SK-N-SH treated with all-trans-retinoic acid at 6 μM for 48 hours (cell line): ENCODE measurements around the gene FTCD.

Experiments used
- ATAC-seq: fragments of 200-7000 bp; cut with Tn5 transposase; 3 replicates; pipeline ENCODE4 v1.9.1; 2020; ENCODE audit warnings: mild to moderate bottlenecking, moderate library complexity
- ARNTL ChIP-seq: fragments of 450-650 bp; formaldehyde crosslinking; IDR thresholded peaks from 2 replicates; pipeline ENCODE4 v1.5.0; 2020; ENCODE audit warnings: low read depth, mild to moderate bottlenecking, moderate library complexity, borderline replicate concordance
- CREB5 ChIP-seq: fragments of 250-450 bp; sonication (Bioruptor Pico); IDR thresholded peaks from 2 replicates; pipeline ENCODE4 v1.5.1; 2020; ENCODE audit warnings: low read depth, mild to moderate bottlenecking, moderate library complexity
- GLIS3 ChIP-seq: fragments of 250-450 bp; sonication (Bioruptor Pico); IDR thresholded peaks from 2 replicates; pipeline ENCODE4 v1.5.0; 2020; ENCODE audit warnings: mild to moderate bottlenecking, moderate library complexity
- OSR1 ChIP-seq: fragments of 250-450 bp; sonication (Bioruptor Pico); IDR thresholded peaks from 2 replicates; pipeline ENCODE4 v1.8.0; 2022; ENCODE audit warnings: moderate library complexity, mild to moderate bottlenecking, inconsistent platforms
- PPARA ChIP-seq: fragments of 250-450 bp; sonication (Bioruptor Pico); IDR thresholded peaks from 2 replicates; pipeline ENCODE4 v1.5.0; 2020; ENCODE audit warnings: mild to moderate bottlenecking, borderline replicate concordance
- RARB ChIP-seq: fragments of 250-450 bp; sonication (Bioruptor Pico); IDR thresholded peaks from 2 replicates; pipeline ENCODE4 v1.8.0; 2021; ENCODE audit warnings: mild to moderate bottlenecking, moderate library complexity
- SNAI2 ChIP-seq: fragments of 250-450 bp; sonication (Bioruptor Pico); IDR thresholded peaks from 2 replicates; pipeline ENCODE4 v1.5.0; 2020; ENCODE audit warnings: mild to moderate bottlenecking, moderate library complexity
- TCF4 ChIP-seq: fragments of 250-450 bp; sonication (Bioruptor Pico); IDR thresholded peaks from 2 replicates; pipeline ENCODE4 v1.8.0; 2021; ENCODE audit warnings: mild to moderate bottlenecking, moderate library complexity, borderline replicate concordance
- TOX ChIP-seq: fragments of 250-450 bp; sonication (Bioruptor Pico); IDR thresholded peaks from 2 replicates; pipeline ENCODE4 v1.8.0; 2021; ENCODE audit warnings: mild to moderate bottlenecking, moderate library complexity, borderline replicate concordance
- TSHZ2 ChIP-seq: fragments of 250-450 bp; sonication (Bioruptor Pico); IDR thresholded peaks from 2 replicates; pipeline ENCODE4 v1.5.0; 2020; ENCODE audit warnings: mild to moderate bottlenecking, moderate library complexity
- ZFP3 ChIP-seq: fragments of 250-450 bp; sonication (Bioruptor Pico); IDR thresholded peaks from 2 replicates; pipeline ENCODE4 v1.5.0; 2020; ENCODE audit warnings: mild to moderate bottlenecking, moderate library complexity
- ZFP30 ChIP-seq: fragments of 450-650 bp; formaldehyde crosslinking; IDR thresholded peaks from 2 replicates; pipeline ENCODE4 v1.5.0; 2022; ENCODE audit warnings: mild to moderate bottlenecking, moderate library complexity
- ZNF565 ChIP-seq: fragments of 450-650 bp; formaldehyde crosslinking; conservative IDR thresholded peaks from 2 replicates; pipeline ENCODE4 v1.5.0; 2020; ENCODE audit warnings: low read depth, mild to moderate bottlenecking, moderate library complexity
- TF ChIP-seq, protein P1 (sequence below): fragments of 250-450 bp; sonication (Bioruptor Pico); IDR thresholded peaks from 2 replicates; pipeline ENCODE4 v1.8.0; 2020; ENCODE audit warnings: mild to moderate bottlenecking, moderate library complexity, borderline replicate concordance
- TF ChIP-seq, protein P2 (sequence below): fragments of 250-450 bp; sonication (Bioruptor Pico); IDR thresholded peaks from 2 replicates; pipeline ENCODE4 v1.8.0; 2021; ENCODE audit warnings: low read depth, mild to moderate bottlenecking, moderate library complexity, borderline replicate concordance
- TF ChIP-seq, protein P3 (sequence below): fragments of 250-450 bp; sonication (Bioruptor Pico); IDR thresholded peaks from 2 replicates; pipeline ENCODE4 v1.5.1; 2021; ENCODE audit warnings: mild to moderate bottlenecking, moderate library complexity

The FTCD gene

GRCh38 chr21:46189213-46189958, 34.0 kb upstream of the FTCD start (continued):
- TF ChIP-seq, protein P1, sequence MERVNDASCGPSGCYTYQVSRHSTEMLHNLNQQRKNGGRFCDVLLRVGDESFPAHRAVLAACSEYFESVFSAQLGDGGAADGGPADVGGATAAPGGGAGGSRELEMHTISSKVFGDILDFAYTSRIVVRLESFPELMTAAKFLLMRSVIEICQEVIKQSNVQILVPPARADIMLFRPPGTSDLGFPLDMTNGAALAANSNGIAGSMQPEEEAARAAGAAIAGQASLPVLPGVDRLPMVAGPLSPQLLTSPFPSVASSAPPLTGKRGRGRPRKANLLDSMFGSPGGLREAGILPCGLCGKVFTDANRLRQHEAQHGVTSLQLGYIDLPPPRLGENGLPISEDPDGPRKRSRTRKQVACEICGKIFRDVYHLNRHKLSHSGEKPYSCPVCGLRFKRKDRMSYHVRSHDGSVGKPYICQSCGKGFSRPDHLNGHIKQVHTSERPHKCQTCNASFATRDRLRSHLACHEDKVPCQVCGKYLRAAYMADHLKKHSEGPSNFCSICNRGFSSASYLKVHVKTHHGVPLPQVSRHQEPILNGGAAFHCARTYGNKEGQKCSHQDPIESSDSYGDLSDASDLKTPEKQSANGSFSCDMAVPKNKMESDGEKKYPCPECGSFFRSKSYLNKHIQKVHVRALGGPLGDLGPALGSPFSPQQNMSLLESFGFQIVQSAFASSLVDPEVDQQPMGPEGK (CRISPR knock-in tag): no peak
- no peak for TF ChIP-seq GLIS3
- TF ChIP-seq PPARA (CRISPR knock-in tag): no peak
- TF ChIP-seq TOX (CRISPR knock-in tag): no peak
- no peak for TF ChIP-seq OSR1 (CRISPR knock-in tag)
- TF ChIP-seq ZNF565 (CRISPR knock-in tag): no peak
- no peak for TF ChIP-seq ZFP30
- TF ChIP-seq, all 23 proteins: peak for 0

DNA sequence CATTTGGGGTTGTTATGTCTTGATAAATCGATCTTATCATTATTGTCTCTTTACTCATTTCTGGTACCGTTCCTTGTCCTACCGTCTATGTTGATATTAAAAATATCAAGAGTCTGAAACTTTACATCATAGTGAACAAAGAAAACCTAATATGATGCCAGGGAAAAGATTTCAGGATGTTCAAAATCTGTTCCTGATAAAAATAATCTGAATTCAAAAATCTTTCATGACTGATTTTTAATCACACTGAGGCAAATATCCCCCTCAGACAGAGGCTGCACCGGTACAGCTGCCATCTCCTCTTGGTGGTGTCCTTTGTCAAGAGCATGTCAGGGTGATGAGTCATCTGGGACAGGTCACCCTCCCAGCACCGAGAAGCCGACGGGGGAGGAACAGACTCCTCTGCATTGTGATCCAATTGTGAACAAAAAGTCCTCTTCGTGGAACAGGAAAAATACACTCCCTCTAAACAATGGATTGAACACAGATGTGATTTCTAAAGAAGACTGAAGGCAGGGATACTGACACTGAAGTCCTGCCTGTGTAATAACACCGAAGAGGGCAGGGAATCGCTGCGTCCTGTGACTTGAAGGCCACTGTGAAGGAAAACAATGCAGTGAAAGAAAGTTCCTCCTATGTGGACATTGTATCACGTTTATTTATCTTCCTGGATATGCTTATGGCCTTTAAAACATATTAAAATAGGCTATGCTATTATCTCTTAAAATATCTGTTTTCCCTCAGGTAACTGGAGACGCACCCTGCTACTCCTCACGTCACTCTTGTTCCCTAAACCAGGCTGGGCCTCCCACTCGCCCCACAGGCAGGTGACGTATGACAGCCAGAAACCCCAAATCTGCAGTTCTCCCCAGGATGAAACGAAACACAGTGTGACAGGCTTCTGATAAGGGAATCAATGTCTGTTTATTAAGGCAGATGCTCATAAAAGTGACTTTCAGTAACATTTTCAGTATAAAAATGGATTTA, 33.1 kb upstream of the FTCD start:
- TF ChIP-seq TSHZ2 (CRISPR knock-in tag) (no peak), GLIS3 (no peak), OSR1 (CRISPR knock-in tag) (no peak), PPARA (CRISPR knock-in tag) (no peak), TCF4 (no peak), SNAI2 (CRISPR knock-in tag) (no peak), ZFP3 (CRISPR knock-in tag) (no peak), TOX (CRISPR knock-in tag) (no peak)
- peak; percentile 14 for ATAC-seq

GRCh38 chr21:46187814-46188213, 32.4 kb upstream of the FTCD start:
- ATAC-seq: no peak

More at GRCh38 chr21:46187814-46188213, 32.4 kb upstream of the FTCD start:
- TF ChIP-seq ARNTL (no peak), RARB (CRISPR knock-in tag) (no peak), PPARA (CRISPR knock-in tag) (no peak), CREB5 (CRISPR knock-in tag) (no peak), TOX (CRISPR knock-in tag) (no peak), ZNF565 (CRISPR knock-in tag) (no peak), OSR1 (CRISPR knock-in tag) (no peak)
- TF ChIP-seq, protein P2, sequence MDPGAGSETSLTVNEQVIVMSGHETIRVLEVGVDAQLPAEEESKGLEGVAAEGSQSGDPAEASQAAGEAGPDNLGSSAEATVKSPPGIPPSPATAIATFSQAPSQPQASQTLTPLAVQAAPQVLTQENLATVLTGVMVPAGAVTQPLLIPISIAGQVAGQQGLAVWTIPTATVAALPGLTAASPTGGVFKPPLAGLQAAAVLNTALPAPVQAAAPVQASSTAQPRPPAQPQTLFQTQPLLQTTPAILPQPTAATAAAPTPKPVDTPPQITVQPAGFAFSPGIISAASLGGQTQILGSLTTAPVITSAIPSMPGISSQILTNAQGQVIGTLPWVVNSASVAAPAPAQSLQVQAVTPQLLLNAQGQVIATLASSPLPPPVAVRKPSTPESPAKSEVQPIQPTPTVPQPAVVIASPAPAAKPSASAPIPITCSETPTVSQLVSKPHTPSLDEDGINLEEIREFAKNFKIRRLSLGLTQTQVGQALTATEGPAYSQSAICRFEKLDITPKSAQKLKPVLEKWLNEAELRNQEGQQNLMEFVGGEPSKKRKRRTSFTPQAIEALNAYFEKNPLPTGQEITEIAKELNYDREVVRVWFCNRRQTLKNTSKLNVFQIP (CRISPR knock-in tag): no peak
- TF ChIP-seq, protein P3, sequence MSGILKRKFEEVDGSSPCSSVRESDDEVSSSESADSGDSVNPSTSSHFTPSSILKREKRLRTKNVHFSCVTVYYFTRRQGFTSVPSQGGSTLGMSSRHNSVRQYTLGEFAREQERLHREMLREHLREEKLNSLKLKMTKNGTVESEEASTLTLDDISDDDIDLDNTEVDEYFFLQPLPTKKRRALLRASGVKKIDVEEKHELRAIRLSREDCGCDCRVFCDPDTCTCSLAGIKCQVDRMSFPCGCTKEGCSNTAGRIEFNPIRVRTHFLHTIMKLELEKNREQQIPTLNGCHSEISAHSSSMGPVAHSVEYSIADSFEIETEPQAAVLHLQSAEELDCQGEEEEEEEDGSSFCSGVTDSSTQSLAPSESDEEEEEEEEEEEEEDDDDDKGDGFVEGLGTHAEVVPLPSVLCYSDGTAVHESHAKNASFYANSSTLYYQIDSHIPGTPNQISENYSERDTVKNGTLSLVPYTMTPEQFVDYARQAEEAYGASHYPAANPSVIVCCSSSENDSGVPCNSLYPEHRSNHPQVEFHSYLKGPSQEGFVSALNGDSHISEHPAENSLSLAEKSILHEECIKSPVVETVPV (CRISPR knock-in tag): no peak
